GM12875 (cell line): ENCODE data around the gene KIAA2012.
"Not testable (repeated sequence)": the region's sequence is repeated elsewhere in the genome, so short reads cannot be mapped to it uniquely, and the experiment has no call there.

Experiments used
- H3K4me3 ChIP-seq: one replicate; pipeline ENCODE4 v1.5.1; 2011; ENCODE audit warnings: low read depth, low read length, control low read depth
- CTCF ChIP-seq: IDR thresholded peaks from 2 replicates; pipeline ENCODE4 v1.5.1; 2011; ENCODE audit warnings: low read depth, mild to moderate bottlenecking, control low read depth, inconsistent platforms, low read length, moderate library complexity, borderline replicate concordance; ENCODE audit not compliant: insufficient read depth

KIAA2012 gene

DNA sequence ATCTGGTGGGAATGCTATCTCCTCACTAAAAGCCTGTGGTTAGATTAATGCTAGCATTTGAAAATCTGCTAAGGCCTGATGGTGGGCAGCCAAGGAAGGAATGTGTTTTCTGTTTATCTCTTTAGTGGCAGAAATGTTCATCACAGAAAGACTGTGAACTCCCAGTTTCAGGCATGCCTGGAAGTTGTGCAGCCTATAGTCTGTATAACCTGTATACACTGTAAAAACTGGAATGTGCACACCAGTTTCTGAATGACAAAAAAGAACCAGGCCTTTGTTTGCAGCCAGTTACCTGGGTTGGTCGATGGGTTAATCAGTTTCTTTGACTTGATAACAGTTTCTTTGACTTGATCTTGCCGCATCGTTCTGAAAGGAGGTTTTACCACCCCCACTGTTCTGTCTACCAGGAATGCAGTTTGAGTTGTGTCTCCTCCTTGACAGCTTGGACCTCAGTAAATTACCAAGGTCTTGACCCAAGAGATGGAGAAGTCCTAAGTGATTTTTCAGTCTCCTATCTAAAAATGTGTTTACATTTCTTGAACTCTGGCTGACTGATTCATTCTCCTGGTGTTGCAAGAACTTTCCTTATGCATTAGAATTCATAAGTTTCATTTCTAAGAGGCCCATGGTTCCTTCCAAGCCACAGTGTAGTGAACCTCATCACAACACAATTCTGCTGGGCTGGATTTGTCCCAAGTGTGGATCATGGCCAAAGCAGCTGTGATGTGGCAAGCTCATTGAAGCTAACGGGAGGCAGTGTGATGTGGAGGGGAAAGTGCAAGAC lies 62.2 kb downstream of the KIAA2012 start:
- no peak overlapping the region for H3K4me3 ChIP-seq
- no peak for TF ChIP-seq CTCF

GRCh38 chr2:202136039-202136438 lies 63.0 kb downstream of the KIAA2012 start:
- H3K4me3 ChIP-seq, result not testable (repeated sequence)

- no peak for TF ChIP-seq CTCF
Observed at GRCh38 chr2:202136526-202136925, 63.5 kb downstream of the KIAA2012 start.

DNA sequence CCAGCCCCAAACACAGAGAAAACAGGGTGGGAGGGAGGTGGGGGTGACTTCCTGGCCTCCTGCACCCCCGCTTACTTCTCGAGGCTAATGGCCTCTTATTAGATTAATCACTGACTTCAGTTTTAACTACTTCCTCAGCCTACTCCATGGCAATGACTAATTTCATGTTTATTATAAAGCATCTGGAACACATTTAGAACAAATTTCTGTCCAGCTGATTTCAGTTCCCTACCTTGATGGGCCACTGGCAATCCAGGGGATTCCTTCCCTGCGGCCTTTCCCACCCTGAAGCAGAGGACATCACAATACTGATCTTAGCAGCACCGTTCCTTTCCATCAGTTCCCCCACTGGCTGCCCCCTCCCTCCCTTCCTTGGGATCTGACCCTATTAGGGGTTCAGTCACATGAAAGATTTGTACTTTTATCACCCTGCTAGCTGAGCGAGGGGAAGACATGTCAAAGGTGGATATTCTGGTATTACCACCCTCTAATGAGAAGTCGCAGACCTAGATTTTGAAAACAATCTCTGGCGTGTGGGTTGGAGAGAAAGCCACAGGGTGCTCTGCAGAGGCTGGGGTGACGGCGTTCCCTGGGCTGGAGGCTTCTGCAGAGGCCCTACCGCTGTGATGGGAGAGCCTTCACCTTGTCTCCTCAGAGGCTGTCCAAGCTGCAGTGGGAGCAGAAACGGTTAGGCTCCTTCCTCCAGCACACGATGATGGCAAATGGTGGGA lies 67.6 kb downstream of the KIAA2012 start:
- no peak for TF ChIP-seq CTCF
- H3K4me3 ChIP-seq, result no peak overlapping the region

More at GRCh38 chr2:202136526-202136925, 63.5 kb downstream of the KIAA2012 start:
- no peak overlapping the region for H3K4me3 ChIP-seq

DNA sequence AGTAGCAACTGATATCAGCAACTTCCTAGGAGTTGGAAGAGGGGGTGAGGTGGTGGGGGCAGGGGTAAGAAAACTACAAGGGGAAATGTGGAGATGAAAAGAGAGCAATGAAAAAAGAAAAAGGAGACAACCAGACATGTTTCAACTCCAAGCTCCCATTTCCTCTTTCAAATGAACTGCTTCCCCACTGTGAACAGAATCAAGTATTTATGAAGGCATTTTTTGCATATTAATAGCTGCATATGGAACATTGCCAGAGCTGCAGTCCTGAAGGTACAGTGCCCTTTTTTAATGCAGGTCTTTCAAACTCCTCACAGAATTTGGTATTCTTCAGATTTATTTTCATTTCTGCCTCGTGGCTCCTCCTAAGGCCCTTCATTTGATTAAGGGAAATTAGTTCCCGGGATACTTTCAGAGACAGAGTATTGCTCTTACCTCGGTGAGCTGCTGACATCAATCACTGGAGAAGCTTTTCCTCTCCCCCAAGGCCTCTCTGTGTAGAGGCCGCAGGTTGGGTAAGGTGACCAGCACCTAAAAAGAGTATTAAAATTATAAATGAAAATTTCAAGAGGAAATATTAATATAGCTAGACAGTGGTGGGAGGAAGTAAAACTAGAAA lies 68.4 kb downstream of the KIAA2012 start:
- no peak overlapping the region for H3K4me3 ChIP-seq

GRCh38 chr2:202142540-202142939 lies 69.5 kb downstream of the KIAA2012 start:
- no peak overlapping the region for H3K4me3 ChIP-seq
- no peak for TF ChIP-seq CTCF

More for the DNA sequence above, 68.4 kb downstream of the KIAA2012 start:
- TF ChIP-seq CTCF, result no peak

GRCh38 chr2:202147775-202148174 lies 74.7 kb downstream of the KIAA2012 start:
- TF ChIP-seq CTCF, result no peak
- no peak overlapping the region for H3K4me3 ChIP-seq
